ENCODE data around the gene PDLIM3. TPM values are rescaled to one million over a fixed set of nuclear protein-coding genes. Genes with fewer than 3 reads are reported as not detected.

The PDLIM3 gene
- total and polyA plus RNA-seq, 2 of the 4 experiments (the other 2 are of a cell fraction): 6.4 to 11.7 TPM

DNA sequence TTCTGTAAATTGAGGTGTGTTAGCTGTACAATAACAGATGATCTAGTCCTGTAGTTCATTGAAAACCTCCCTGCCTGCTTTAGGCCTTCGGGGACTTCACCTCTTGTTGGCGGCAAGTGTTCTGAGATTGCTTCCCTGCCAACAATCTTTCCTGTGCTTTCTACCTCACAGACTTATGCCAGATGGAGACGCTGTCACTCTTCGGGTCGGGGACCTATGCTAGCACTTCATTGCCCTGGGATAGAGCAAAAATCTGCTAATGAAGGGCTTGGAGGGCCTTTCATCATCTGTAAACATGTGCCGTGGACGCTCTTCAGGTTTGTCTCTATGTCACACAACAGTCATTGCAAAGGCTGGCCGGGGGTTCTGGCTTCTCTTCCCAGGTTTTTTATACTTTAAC is 4.7 kb upstream of the PDLIM3 start:
- no peak overlapping the region for H4K8ac ChIP-seq (ENCODE audit: low read depth in 2 of 2, low read length in 2 of 2)
- in situ Hi-C loops (cut with MboI; ENCODE audit: low sequenced_read_pairs): no loop called here
- no peak overlapping the region for H3K4ac ChIP-seq (ENCODE audit: low read depth, low read length)
- 91% methylated on average over 4 of the region's 8 CpGs; no CpG with 5 or more reads in 1 of the 2 experiments for WGBS, 2 experiments (ENCODE audit: extremely low coverage in 2 of 2, insufficient read length in 1 of 2)
- intact Hi-C loops (cut with micrococcal nuclease): no loop called here
- no peak for DNase-seq
- peaks cover 2% of the 10 kb centered on the region; the same call in 1 of the 2 replicates for H3K4me1 ChIP-seq (ENCODE audit: control insufficient read depth, insufficient read depth, low read length)
- TF ChIP-seq, protein P1, sequence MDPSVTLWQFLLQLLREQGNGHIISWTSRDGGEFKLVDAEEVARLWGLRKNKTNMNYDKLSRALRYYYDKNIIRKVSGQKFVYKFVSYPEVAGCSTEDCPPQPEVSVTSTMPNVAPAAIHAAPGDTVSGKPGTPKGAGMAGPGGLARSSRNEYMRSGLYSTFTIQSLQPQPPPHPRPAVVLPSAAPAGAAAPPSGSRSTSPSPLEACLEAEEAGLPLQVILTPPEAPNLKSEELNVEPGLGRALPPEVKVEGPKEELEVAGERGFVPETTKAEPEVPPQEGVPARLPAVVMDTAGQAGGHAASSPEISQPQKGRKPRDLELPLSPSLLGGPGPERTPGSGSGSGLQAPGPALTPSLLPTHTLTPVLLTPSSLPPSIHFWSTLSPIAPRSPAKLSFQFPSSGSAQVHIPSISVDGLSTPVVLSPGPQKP (IDR thresholded peaks at IDR 0.05; ENCODE audit: borderline replicate concordance, low read depth, low read length): no peak
- TF ChIP-seq CHD1 (IDR thresholded peaks at IDR 0.05; ENCODE audit: low read depth, low read length) (no peak), RCOR1 (IDR thresholded peaks at IDR 0.05; ENCODE audit: insufficient replicate concordance, low read length) (no peak), NFE2L2 (IDR thresholded peaks at IDR 0.05; ENCODE audit: low read depth, low read length) (no peak), RAD21 (IDR thresholded peaks at IDR 0.05; ENCODE audit: low read length) (no peak), MAZ (IDR thresholded peaks at IDR 0.05; ENCODE audit: borderline replicate concordance, low read depth, low read length) (no peak), POLR2A (IDR thresholded peaks at IDR 0.05; ENCODE audit: low read depth, low read length) (no peak), CEBPB (IDR thresholded peaks at IDR 0.05; ENCODE audit: low read depth, low read length) (no peak), RFX5 (IDR thresholded peaks at IDR 0.05; ENCODE audit: low read depth, low read length) (no peak), MXI1 (IDR thresholded peaks at IDR 0.05; ENCODE audit: borderline replicate concordance, low read depth, low read length) (no peak)
- TF ChIP-seq, protein P2, sequence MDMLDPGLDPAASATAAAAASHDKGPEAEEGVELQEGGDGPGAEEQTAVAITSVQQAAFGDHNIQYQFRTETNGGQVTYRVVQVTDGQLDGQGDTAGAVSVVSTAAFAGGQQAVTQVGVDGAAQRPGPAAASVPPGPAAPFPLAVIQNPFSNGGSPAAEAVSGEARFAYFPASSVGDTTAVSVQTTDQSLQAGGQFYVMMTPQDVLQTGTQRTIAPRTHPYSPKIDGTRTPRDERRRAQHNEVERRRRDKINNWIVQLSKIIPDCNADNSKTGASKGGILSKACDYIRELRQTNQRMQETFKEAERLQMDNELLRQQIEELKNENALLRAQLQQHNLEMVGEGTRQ (IDR thresholded peaks at IDR 0.05; ENCODE audit: low read depth, low read length): no peak
- H3K27ac ChIP-seq (ENCODE audit: insufficient read depth, low read length): no peak overlapping the region
- no peak overlapping the region for H2BK5ac ChIP-seq (ENCODE audit: low read depth, low read length, poor library complexity, severe bottlenecking)
- H3K18ac ChIP-seq (ENCODE audit: low read depth, low read length): no peak overlapping the region
- no peaks in the 10 kb centered on the region for H3K79me1 ChIP-seq (ENCODE audit: low read depth in 1 of 2, low read length in 2 of 2)
- no peaks in the 10 kb centered on the region for H3K9me1 ChIP-seq (ENCODE audit: insufficient read depth, low read length)
- no peaks in the 10 kb centered on the region for H4K20me1 ChIP-seq (ENCODE audit: insufficient read depth, low read length)
- H3K14ac ChIP-seq (replicated peaks; ENCODE audit: low read depth, low read length): no peak overlapping the region
- no peak overlapping the region for H3K4me2 ChIP-seq (ENCODE audit: low read depth, low read length)
- H3K27me3 ChIP-seq (ENCODE audit: control insufficient read depth, insufficient read depth, low read length): peaks cover 16% of the 10 kb centered on the region
- no peak overlapping the region for H2BK120ac ChIP-seq (ENCODE audit: low read depth, low read length)
- no peak overlapping the region for H2AK9ac ChIP-seq (replicated peaks; ENCODE audit: low read depth, low read length, poor library complexity)
- H4K91ac ChIP-seq (ENCODE audit: insufficient read depth, low read depth, low read length): no peak overlapping the region
- H2BK20ac ChIP-seq (ENCODE audit: low read depth, low read length): no peak overlapping the region
- H2AFZ ChIP-seq (replicated peaks; ENCODE audit: low read length, poor library complexity): no peak overlapping the region
- no TSS peak for BruUV-seq (replicated peaks)
- no peak overlapping the region for H2BK15ac ChIP-seq (ENCODE audit: low read depth, low read length)
- dilution Hi-C loops (cut with HindIII; ENCODE audit: low sequenced_read_pairs, unreplicated experiment): no loop called here
- ChIA-PET POLR2A (ENCODE audit: unreplicated experiment) (no interaction called here), CTCF (no interaction called here)
- H4K5ac ChIP-seq (ENCODE audit: low read depth, low read length): no peak overlapping the region
- H3K23ac ChIP-seq (ENCODE audit: low read depth, low read length): no peak overlapping the region
- no peak overlapping the region for H3K56ac ChIP-seq (ENCODE audit: extremely low read depth, insufficient read depth, low read length)
- H3K9me3 ChIP-seq (ENCODE audit: control insufficient read depth, insufficient read depth, low read length): no peaks in the 10 kb centered on the region
- no peak overlapping the region for H3K4me3 ChIP-seq (ENCODE audit: insufficient read depth, low read depth, low read length)
- no peak for ATAC-seq (ENCODE audit: low read depth)
- H2AK5ac ChIP-seq (ENCODE audit: low read depth, low read length): no peak overlapping the region
- no peaks in the 10 kb centered on the region for H3K36me3 ChIP-seq (ENCODE audit: control insufficient read depth, insufficient read depth, low read length)
- no peak overlapping the region for H3K9ac ChIP-seq (ENCODE audit: low read depth, low read length)

All from IMR-90 (cell line).